Keratinocyte (primary cell): Measurements from ENCODE around the gene NGEF. TPM values are rescaled to one million over a fixed set of nuclear protein-coding genes. Genes with fewer than 3 reads are reported as not detected.

Source experiments
- DNase-seq: peaks from one replicate; pipeline ENCODE4 v3.0.0-alpha.2; 2011; ENCODE audit warnings: low read depth, missing footprints, low spot score
- FAIRE-seq: peaks from 2 replicates; lab custom pipeline; 2011; peaks lifted over from hg19 to GRCh38; lab: Jason Lieb, UNC
- H2AFZ ChIP-seq: 2 replicates; pipeline ENCODE4 v1.6.0; 2012; ENCODE audit warnings: low read length, control low read depth, inconsistent platforms; ENCODE audit not compliant: control insufficient read depth
- H3K27ac ChIP-seq: 2 replicates; pipeline ENCODE4 v1.5.1; 2011; ENCODE audit warnings: low read length; ENCODE audit not compliant: control insufficient read depth, insufficient read depth
- H3K27me3 ChIP-seq: 3 replicates; pipeline ENCODE4 v1.6.0; 2011; ENCODE audit warnings: low read length; ENCODE audit not compliant: control insufficient read depth, insufficient read depth; ENCODE audit errors: extremely low read depth
- H3K36me3 ChIP-seq, 2 experiments: 2 replicates in 1 of 2; 3 replicates in 1 of 2; pipeline ENCODE4 v1.5.1; 2011; ENCODE audit warnings: low read length in 2 of 2, mild to moderate bottlenecking in 1 of 2; ENCODE audit not compliant: control insufficient read depth in 2 of 2, insufficient read depth in 2 of 2; ENCODE audit errors: extremely low read depth in 1 of 2
- H3K4me1 ChIP-seq: 3 replicates; pipeline ENCODE4 v1.5.1; 2011; ENCODE audit warnings: low read length; ENCODE audit not compliant: control insufficient read depth, insufficient read depth; ENCODE audit errors: extremely low read depth
- H3K4me2 ChIP-seq: 3 replicates; pipeline ENCODE4 v1.6.0; 2011; ENCODE audit warnings: low read depth, low read length; ENCODE audit not compliant: control insufficient read depth, insufficient read depth; ENCODE audit errors: extremely low read depth
- H3K4me3 ChIP-seq, 3 experiments: fragments of 200-600 bp in 1 of 3; sonication (generic) in 1 of 3; 2 replicates in 2 of 3; 3 replicates in 1 of 3; pipeline ENCODE4 v1.5.1; 2011 to 2016; ENCODE audit warnings: low read length in 3 of 3, mild to moderate bottlenecking in 3 of 3, control low read depth in 2 of 3, inconsistent platforms in 1 of 3, low read depth in 1 of 3, mixed read lengths in 1 of 3, mixed run types in 1 of 3, moderate library complexity in 1 of 3; ENCODE audit not compliant: control insufficient read depth in 2 of 3, insufficient read depth in 2 of 3; ENCODE audit errors: extremely low read depth in 1 of 3
- H3K79me2 ChIP-seq: 2 replicates; pipeline ENCODE4 v1.6.0; 2012; ENCODE audit warnings: low read length; ENCODE audit not compliant: control insufficient read depth, insufficient read depth
- H3K9ac ChIP-seq: 3 replicates; pipeline ENCODE4 v1.6.0; 2011; ENCODE audit warnings: low read length; ENCODE audit not compliant: control insufficient read depth, insufficient read depth; ENCODE audit errors: extremely low read depth
- H3K9me1 ChIP-seq: 3 replicates; pipeline ENCODE4 v1.6.0; 2011; ENCODE audit warnings: low read length; ENCODE audit not compliant: control insufficient read depth, insufficient read depth; ENCODE audit errors: extremely low read depth
- H3K9me3 ChIP-seq: 2 replicates; pipeline ENCODE4 v1.5.1; 2012; ENCODE audit warnings: low read depth, low read length; ENCODE audit not compliant: control insufficient read depth
- H4K20me1 ChIP-seq: 3 replicates; pipeline ENCODE4 v1.6.0; 2011; ENCODE audit warnings: low read length; ENCODE audit not compliant: control insufficient read depth, insufficient read depth; ENCODE audit errors: extremely low read depth
- CTCF ChIP-seq, 3 experiments: IDR thresholded peaks in 1 of 3; conservative IDR thresholded peaks in 1 of 3; optimal IDR thresholded peaks in 1 of 3; 2 replicates in 2 of 3; 3 replicates in 1 of 3; pipeline versions ENCODE3 to v1.5.1; 2011; ENCODE audit warnings: low read length in 3 of 3, mild to moderate bottlenecking in 3 of 3, moderate library complexity in 2 of 3, control low read depth in 1 of 3, inconsistent platforms in 1 of 3; ENCODE audit not compliant: insufficient read depth in 2 of 3; ENCODE audit errors: extremely low read depth in 1 of 3
- EZH2 ChIP-seq: IDR thresholded peaks from one replicate; pipeline ENCODE4 v1.6.1; 2012; ENCODE audit warnings: inconsistent platforms, mild to moderate bottlenecking, low read length, moderate library complexity
- dilution Hi-C: fragments of 300-500 bp; cut with MboI; formaldehyde crosslinking; loops from one replicate; pipeline ENCODE4 v1.7.0; 2020; ENCODE audit warnings: low sequenced_read_pairs; ENCODE audit not compliant: extremely low pct_ligation_motif_present
- polyA plus RNA-seq, 5 experiments: library from polyadenylated mRNA; depleted of rRNA in 3 of 5; stranded (reverse) in 3 of 5; stranded (forward) in 1 of 5; unstranded in 1 of 5; fragments of >200 nt; gene quantifications; 1 replicate in 1 of 5; 2 replicates in 3 of 5; 3 replicates in 1 of 5; pipeline versions ENCODE4 v1.2.1 to v1.2.3, GENCODE V29; 2011 to 2012; ENCODE audit warnings: missing spikeins in 2 of 5, low read depth in 1 of 5, low replicate concordance in 1 of 5

The NGEF gene
- polyA plus RNA-seq, 1 donor (not counting 4 experiments of a cell fraction or from before 2014, with no cell fraction given) = 0.17 TPM

DNA sequence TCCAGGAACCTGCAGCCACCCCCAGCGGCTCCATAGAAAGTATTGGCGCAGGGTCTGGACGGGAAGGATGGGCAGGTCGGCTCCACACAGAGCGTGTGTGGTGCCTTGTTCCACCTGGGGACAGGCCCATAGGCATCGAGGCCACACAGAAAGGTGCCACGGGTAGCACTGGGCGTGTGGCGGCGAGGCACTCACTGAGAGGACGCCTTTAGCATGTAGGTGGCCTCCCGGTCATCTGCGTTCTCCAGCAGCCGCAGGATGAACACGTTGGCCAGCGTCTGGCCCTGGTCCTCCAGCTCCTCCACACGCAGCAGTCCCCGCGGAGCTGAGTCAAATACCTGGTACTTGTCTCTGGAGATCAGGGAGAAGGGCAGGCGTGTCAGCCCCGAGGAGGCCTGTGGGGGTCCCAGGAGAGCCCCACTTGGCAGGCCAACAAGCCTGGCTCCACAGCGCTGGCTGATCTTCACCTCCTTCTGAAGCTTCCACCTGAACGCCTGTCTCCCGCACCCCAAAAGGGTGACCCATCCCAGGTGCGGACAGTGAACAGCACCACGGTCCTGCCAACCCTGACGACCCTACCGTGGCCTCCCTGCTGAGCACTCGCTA, 129.8 kb downstream of the NGEF start:
- no peaks in the 10 kb centered on the region for H3K36me3 ChIP-seq
- no peaks in the 10 kb centered on the region for H3K9me3 ChIP-seq
- DNase-seq (no peak), FAIRE-seq (no peak)
- H3K27me3 ChIP-seq = peaks cover 5% of the 10 kb centered on the region
- no peak overlapping the region for H3K4me2 ChIP-seq
- no peaks in the 10 kb centered on the region for H4K20me1 ChIP-seq
- H3K79me2 ChIP-seq = no peaks in the 10 kb centered on the region
- H3K9me1 ChIP-seq = no peaks in the 10 kb centered on the region
- no peak for TF ChIP-seq EZH2
- no peak for TF ChIP-seq CTCF (optimal IDR thresholded peaks at IDR 0.05 in 1 of 3, IDR thresholded peaks at IDR 0.05 in 1 of 3, conservative IDR thresholded peaks at IDR 0.05 in 1 of 3; ENCODE audit: extremely low read depth in 1 of 3, insufficient read depth in 2 of 3, low read length in 3 of 3)
- no peak overlapping the region for H3K27ac ChIP-seq
- no peaks in the 10 kb centered on the region for H3K4me1 ChIP-seq
- no peak overlapping the region for H3K9ac ChIP-seq
- H2AFZ ChIP-seq = no peak overlapping the region
- no peak overlapping the region for H3K4me3 ChIP-seq
- dilution Hi-C loops = no loop called here

- no peaks in the 10 kb centered on the region for H4K20me1 ChIP-seq
- no peaks in the 10 kb centered on the region for H3K4me1 ChIP-seq
- no peaks in the 10 kb centered on the region for H3K9me3 ChIP-seq
- no peak for DNase-seq
- no peak overlapping the region for H3K4me2 ChIP-seq
- no peak overlapping the region for H3K27ac ChIP-seq
- no peaks in the 10 kb centered on the region for H3K79me2 ChIP-seq
- no peak for FAIRE-seq
- H3K27me3 ChIP-seq = peaks cover 5% of the 10 kb centered on the region
- no peaks in the 10 kb centered on the region for H3K9me1 ChIP-seq
- H3K4me3 ChIP-seq = no peak overlapping the region
- dilution Hi-C loops = no loop called here
- H2AFZ ChIP-seq = no peak overlapping the region
- no peak overlapping the region for H3K9ac ChIP-seq
- no peaks in the 10 kb centered on the region for H3K36me3 ChIP-seq
- no peak for TF ChIP-seq CTCF (optimal IDR thresholded peaks at IDR 0.05 in 1 of 3, IDR thresholded peaks at IDR 0.05 in 1 of 3, conservative IDR thresholded peaks at IDR 0.05 in 1 of 3; ENCODE audit: extremely low read depth in 1 of 3, insufficient read depth in 2 of 3, low read length in 3 of 3)
- no peak for TF ChIP-seq EZH2
These were observed 130.4 kb downstream of the NGEF start for GRCh38 chr2:232882505-232883115.
